ENCODE measurements around the gene SGPP2. TPM values are rescaled to one million over a fixed set of nuclear protein-coding genes. Genes with fewer than 3 reads are reported as not detected.

The SGPP2 gene
- total RNA-seq, 1 experiment from 2014 or later: 0.09 TPM

- intact Hi-C loops (cut with micrococcal nuclease; ENCODE audit: unreplicated experiment): no loop called here
- H3K36me3 ChIP-seq (ENCODE audit: insufficient read depth, low read length, poor library complexity, severe bottlenecking): no peaks in the 10 kb centered on the region
- DNase-seq (ENCODE audit: low spot score): no peak
- no peak overlapping the region for H3K4me3 ChIP-seq (ENCODE audit: low read depth, low read length, poor library complexity, severe bottlenecking)
- POLR2A ChIA-PET (ENCODE audit: low non-redundant PET): no interaction called here
- CTCF ChIA-PET: no interaction called here
- no peak overlapping the region for H3K27ac ChIP-seq (ENCODE audit: low read depth, low read length, poor library complexity, severe bottlenecking)
- H3K9me3 ChIP-seq (ENCODE audit: low read depth, low read length, poor library complexity, severe bottlenecking): no peaks in the 10 kb centered on the region
- no peak for TF ChIP-seq CTCF (conservative IDR thresholded peaks at IDR 0.05; ENCODE audit: low read depth, low read length)
- no peak for TF ChIP-seq EZH2 (IDR thresholded peaks at IDR 0.05; ENCODE audit: borderline replicate concordance, low read depth, low read length, poor library complexity, severe bottlenecking)
- H3K4me1 ChIP-seq (ENCODE audit: insufficient read depth, low read length, poor library complexity, severe bottlenecking): peaks cover 8% of the 10 kb centered on the region
- H3K27me3 ChIP-seq (replicated peaks; ENCODE audit: insufficient read depth, low read depth, low read length, poor library complexity): no peaks in the 10 kb centered on the region
- no TSS peak for BruUV-seq (replicated peaks)
Observed at GRCh38 chr2:222485367-222486211, 61.2 kb downstream of the SGPP2 start.

- no peaks in the 10 kb centered on the region for H3K27me3 ChIP-seq (replicated peaks; ENCODE audit: insufficient read depth, low read depth, low read length, poor library complexity)
- no peaks in the 10 kb centered on the region for H3K36me3 ChIP-seq (ENCODE audit: insufficient read depth, low read length, poor library complexity, severe bottlenecking)
- POLR2A ChIA-PET (ENCODE audit: low non-redundant PET): no interaction called here
- no peak for DNase-seq (ENCODE audit: low spot score)
- peaks cover 4% of the 10 kb centered on the region for H3K9me3 ChIP-seq (ENCODE audit: low read depth, low read length, poor library complexity, severe bottlenecking)
- intact Hi-C loops (cut with micrococcal nuclease; ENCODE audit: unreplicated experiment): no loop called here
- CTCF ChIA-PET: interaction anchor here (0.7 kb wide), 1 partner anchor 115 kb away, joined by 4 read pairs; no protein-coding TSS in a partner anchor
- BruUV-seq (replicated peaks): no TSS peak
- no peak overlapping the region for H3K27ac ChIP-seq (ENCODE audit: low read depth, low read length, poor library complexity, severe bottlenecking)
- H3K4me1 ChIP-seq (ENCODE audit: insufficient read depth, low read length, poor library complexity, severe bottlenecking): peaks cover 20% of the 10 kb centered on the region
- no peak overlapping the region for H3K4me3 ChIP-seq (ENCODE audit: low read depth, low read length, poor library complexity, severe bottlenecking)
- TF ChIP-seq EZH2 (IDR thresholded peaks at IDR 0.05; ENCODE audit: borderline replicate concordance, low read depth, low read length, poor library complexity, severe bottlenecking): no peak
- TF ChIP-seq CTCF (conservative IDR thresholded peaks at IDR 0.05; ENCODE audit: low read depth, low read length): no peak
Observed at GRCh38 chr2:222490131-222490530, 65.8 kb downstream of the SGPP2 start.

- TF ChIP-seq CTCF (conservative IDR thresholded peaks at IDR 0.05; ENCODE audit: low read depth, low read length) (no peak), EZH2 (IDR thresholded peaks at IDR 0.05; ENCODE audit: borderline replicate concordance, low read depth, low read length, poor library complexity, severe bottlenecking) (no peak)
- Histone ChIP-seq H3K36me3 (ENCODE audit: insufficient read depth, low read length, poor library complexity, severe bottlenecking) (no peaks in the 10 kb centered on the region), H3K4me1 (ENCODE audit: insufficient read depth, low read length, poor library complexity, severe bottlenecking) (peaks cover 23% of the 10 kb centered on the region), H3K9me3 (ENCODE audit: low read depth, low read length, poor library complexity, severe bottlenecking) (peaks cover 4% of the 10 kb centered on the region), H3K27ac (ENCODE audit: low read depth, low read length, poor library complexity, severe bottlenecking) (no peak overlapping the region), H3K27me3 (replicated peaks; ENCODE audit: insufficient read depth, low read depth, low read length, poor library complexity) (no peaks in the 10 kb centered on the region), H3K4me3 (ENCODE audit: low read depth, low read length, poor library complexity, severe bottlenecking) (no peak overlapping the region)
- intact Hi-C loops (cut with micrococcal nuclease; ENCODE audit: unreplicated experiment): no loop called here
- DNase-seq (ENCODE audit: low spot score): no peak
- ChIA-PET CTCF (no interaction called here), POLR2A (ENCODE audit: low non-redundant PET) (no interaction called here)
- no TSS peak for BruUV-seq (replicated peaks)
Observed at GRCh38 chr2:222492683-222493082, 68.3 kb downstream of the SGPP2 start.
